Kidney (tissue), 14 donors: ENCODE data around the gene NRP1. TPM values are rescaled to one million over a fixed set of nuclear protein-coding genes. Genes with fewer than 3 reads are reported as not detected.

ENCODE experiments used
- DNase-seq, 5 donors: peaks; one replicate each; pipeline ENCODE4 v3.0.0-alpha.2; 2013 to 2020
- FAIRE-seq: peaks from 2 replicates; lab custom pipeline; 2012; peaks lifted over from hg19 to GRCh38; lab: Jason Lieb, UNC
- H3K27ac ChIP-seq, 2 donors: one replicate each; pipeline ENCODE4 v1.7.0; 2013; ENCODE audit warnings: low read depth in 2 of 2, low read length in 2 of 2, inconsistent platforms in 1 of 2
- H3K27me3 ChIP-seq: one replicate; pipeline ENCODE4 v1.7.1; 2013; ENCODE audit warnings: low read length, inconsistent platforms; ENCODE audit not compliant: control insufficient read depth, insufficient read depth
- H3K36me3 ChIP-seq, 3 donors: one replicate each; pipeline versions ENCODE4 v1.7.0 to v1.7.1; 2013; ENCODE audit warnings: low read length in 3 of 3, control low read depth in 1 of 3, inconsistent platforms in 1 of 3; ENCODE audit not compliant: insufficient read depth in 3 of 3, control insufficient read depth in 2 of 3
- H3K4me1 ChIP-seq, 3 donors: one replicate each; pipeline versions ENCODE4 v1.7.0 to v1.7.1; 2013; ENCODE audit warnings: low read length in 3 of 3, inconsistent platforms in 1 of 3, low read depth in 1 of 3; ENCODE audit not compliant: control insufficient read depth in 2 of 3, insufficient read depth in 2 of 3
- H3K4me3 ChIP-seq, 3 donors: one replicate each; pipeline versions ENCODE4 v1.7.0 to v1.8.1; 2013; ENCODE audit warnings: low read length in 3 of 3, control low read depth in 1 of 3, inconsistent platforms in 1 of 3
- H3K9ac ChIP-seq, 3 donors: one replicate each; pipeline versions ENCODE4 v1.7.0 to v1.7.1; 2013; ENCODE audit warnings: low read length in 3 of 3, control low read depth in 1 of 3, inconsistent platforms in 1 of 3
- H3K9me3 ChIP-seq, 3 donors: one replicate each; pipeline versions ENCODE4 v1.7.0 to v1.7.1; 2013; ENCODE audit warnings: low read length in 3 of 3, control low read depth in 1 of 3, inconsistent platforms in 1 of 3; ENCODE audit not compliant: control insufficient read depth in 2 of 3, insufficient read depth in 1 of 3
- CTCF ChIP-seq: IDR thresholded peaks from 3 replicates; pipeline ENCODE4 v1.5.1; 2012; ENCODE audit warnings: mild to moderate bottlenecking, moderate library complexity, borderline replicate concordance; ENCODE audit not compliant: insufficient read depth; ENCODE audit errors: extremely low read depth
- intact Hi-C: fragments of 100-400 bp; cut with DNase I; formaldehyde crosslinking; loops from one replicate; pipeline ENCODE4 v1.11.1; 2022
- polyA plus RNA-seq: library from polyadenylated mRNA; stranded (reverse); fragments of 350-450 nt; fragmentation: Illumina TruSeq; extraction: RNeasy Lipid Tissue Mini Kit (QIAGEN cat#74804); gene quantifications from one replicate; pipeline ENCODE4 v1.2.3, GENCODE V29; 2014; ENCODE audit warnings: low read depth, low replicate concordance; ENCODE audit not compliant: insufficient read depth
- total RNA-seq: library from RNA; stranded (reverse); fragmentation: NEBNext Ultra II Directional; extraction: Animal tissue kit (Norgen Biotek cat#: 25700); gene quantifications from one replicate; pipeline ENCODE4 v1.2.1, GENCODE V29; 2021
- donor health status: control.
- donor health status: control.
- donor health status: control.
- donor health status: control.
- donor health status: control.
- donor health status: DM: yes; HTN: yes; CAD: no.
- donor health status: Normal renal cell carcinoma (clear cell type).

NRP1 gene
- total and polyA plus RNA-seq, 2 donors from 2014 or later, result 40.5 to 243 TPM

DNA sequence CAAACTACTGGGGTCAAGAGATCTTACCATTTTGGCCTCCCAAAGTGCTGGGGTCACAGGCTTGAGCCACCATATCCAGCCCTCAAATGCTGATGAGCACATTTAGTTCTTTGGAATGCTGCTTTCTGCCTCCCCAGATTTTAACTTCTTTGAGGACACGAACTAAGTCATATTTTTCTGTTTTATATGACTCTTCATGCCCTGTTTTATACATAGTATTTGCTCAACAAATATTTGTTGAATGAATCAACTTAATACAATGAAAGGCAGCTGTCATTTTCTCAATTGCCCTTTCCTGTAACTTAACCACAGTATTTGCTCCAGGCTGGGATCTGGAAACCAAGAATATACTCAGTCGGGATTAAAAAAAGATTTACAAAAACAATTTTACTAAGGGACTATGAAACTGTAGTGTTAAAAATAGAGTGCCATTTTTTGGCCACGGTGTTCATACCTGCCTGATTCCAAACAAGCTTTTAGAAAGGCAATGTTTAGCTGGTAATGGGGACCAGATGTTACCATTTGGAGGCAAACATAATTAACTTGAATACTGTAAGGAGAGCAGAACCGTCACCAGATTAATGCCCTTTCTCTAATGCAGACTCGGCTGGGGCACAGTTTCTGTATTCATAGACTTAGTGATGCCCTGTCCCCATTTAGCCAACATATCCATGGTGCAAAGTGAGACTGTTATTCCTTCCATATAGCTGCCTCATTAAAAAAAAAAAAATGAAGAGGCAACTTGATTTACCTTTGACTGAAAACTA, 117.6 kb downstream of the NRP1 start:
- Histone ChIP-seq H3K36me3 (peaks cover 19 to 34% (median 19%) of the 10 kb centered on the region in 3 donors), H3K9me3 (no peaks in the 10 kb centered on the region), H3K4me3 (no peak overlapping the region), H3K4me1 (no peaks in the 10 kb centered on the region), H3K27me3 (no peaks in the 10 kb centered on the region), H3K27ac (no peak overlapping the region), H3K9ac (no peak overlapping the region)
- TF ChIP-seq CTCF, result no peak
- DNase-seq (no peak), FAIRE-seq (no peak)
- intact Hi-C loops, result no loop called here

DNA sequence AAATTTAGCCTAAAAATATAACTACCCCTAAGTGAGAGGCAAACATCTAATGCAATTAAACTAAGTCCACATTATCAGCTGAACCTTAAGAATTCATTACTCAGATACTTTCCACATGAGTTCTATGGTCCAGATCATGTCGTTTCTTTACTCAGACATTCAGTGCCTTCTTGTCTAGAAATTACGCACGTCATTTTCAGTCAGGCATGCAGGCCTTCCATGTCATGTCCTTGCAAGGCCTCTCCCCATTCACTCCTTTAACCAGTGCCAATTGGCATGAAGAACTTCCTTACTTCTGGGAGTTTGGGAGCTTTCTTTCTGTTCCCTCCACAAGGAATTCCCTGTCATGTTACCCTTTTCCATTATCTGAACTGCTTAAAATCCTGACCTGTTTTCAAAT, 118.8 kb downstream of the NRP1 start:
- no peak for FAIRE-seq

GRCh38 chr10:33215154-33215553, 119.3 kb downstream of the NRP1 start:
- intact Hi-C loops, result no loop called here
- FAIRE-seq (no peak), DNase-seq (no peak)
- H3K27ac ChIP-seq, result no peak overlapping the region
- H3K9ac ChIP-seq, result no peak overlapping the region
- no peaks in the 10 kb centered on the region for H3K9me3 ChIP-seq
- TF ChIP-seq CTCF, result no peak
- no peak overlapping the region for H3K4me3 ChIP-seq
- peaks cover 11 to 48% (median 23%) of the 10 kb centered on the region in 3 donors for H3K36me3 ChIP-seq
- no peaks in the 10 kb centered on the region for H3K4me1 ChIP-seq
- no peaks in the 10 kb centered on the region for H3K27me3 ChIP-seq

More for the DNA sequence above, 118.8 kb downstream of the NRP1 start:
- DNase-seq, result no peak
- no peak overlapping the region for H3K27ac ChIP-seq
- no peak overlapping the region for H3K4me3 ChIP-seq
- no peaks in the 10 kb centered on the region for H3K9me3 ChIP-seq
- H3K27me3 ChIP-seq, result no peaks in the 10 kb centered on the region
- no peak overlapping the region for H3K9ac ChIP-seq
- intact Hi-C loops, result no loop called here
- TF ChIP-seq CTCF, result no peak
- peaks cover 11 to 43% (median 19%) of the 10 kb centered on the region in 3 donors for H3K36me3 ChIP-seq
- no peaks in the 10 kb centered on the region for H3K4me1 ChIP-seq
